ENCODE data around the gene MRPS5.

DNA sequence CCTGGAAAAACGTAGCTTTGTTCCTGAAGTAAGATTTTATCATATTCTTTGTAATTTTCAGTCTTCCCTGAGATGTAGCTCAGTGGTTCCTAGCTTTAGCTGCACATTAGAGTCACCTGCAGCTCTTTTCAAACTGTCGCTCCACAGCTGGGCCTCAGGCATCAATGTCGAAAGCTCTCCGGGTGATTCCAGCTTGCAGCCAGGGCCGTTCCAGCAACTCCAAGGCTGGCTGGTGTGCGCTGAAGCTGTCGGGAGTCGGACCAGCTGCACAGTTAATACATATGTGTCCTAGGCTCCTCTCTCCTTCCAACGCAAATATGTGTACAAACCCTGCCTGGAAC lies 43.4 kb upstream of the MRPS5 start:
- TF ChIP-seq EZH2 (IDR thresholded peaks at IDR 0.05; ENCODE audit: borderline replicate concordance, low read depth, low read length, severe bottlenecking), result no peak
- TF ChIP-seq CTCF (IDR thresholded peaks at IDR 0.05; ENCODE audit: borderline replicate concordance, extremely low read depth, low read length, poor library complexity, severe bottlenecking), result no peak
